GM23338 (cell line): ENCODE results near the gene NKX2-4. TPM values are rescaled to one million over a fixed set of nuclear protein-coding genes. Genes with fewer than 3 reads are reported as not detected.

Experiments
- ATAC-seq: fragments of 200-7000 bp; cut with Tn5 transposase; 3 replicates; pipeline ENCODE4 v1.9.1; 2020
- DNase-seq: peaks from one replicate; pipeline ENCODE4 v3.0.0-alpha.2; 2015; ENCODE audit warnings: low spot score
- H2AFZ ChIP-seq: fragments of 200-600 bp; sonication (generic); 2 replicates; pipeline ENCODE4 v1.8.0; 2016; ENCODE audit warnings: antibody characterized with exemption, mild to moderate bottlenecking, moderate library complexity
- H3F3A ChIP-seq: fragments of 200-600 bp; sonication (generic); replicated peaks from 2 replicates; pipeline ENCODE4 v1.8.0; 2017; ENCODE audit warnings: antibody characterized with exemption, mixed run types, low read depth
- H3K27ac ChIP-seq: fragments of 200-600 bp; sonication (generic); 2 replicates; pipeline ENCODE4 v1.6.1; 2016; ENCODE audit warnings: low read depth
- H3K27me3 ChIP-seq: fragments of 200-600 bp; sonication (generic); 2 replicates; pipeline ENCODE4 v1.8.0; 2016; ENCODE audit warnings: mild to moderate bottlenecking, mixed run types, moderate library complexity; ENCODE audit not compliant: insufficient read depth
- H3K36me3 ChIP-seq: fragments of 200-600 bp; sonication (generic); 2 replicates; pipeline ENCODE4 v1.8.0; 2016; ENCODE audit warnings: mild to moderate bottlenecking; ENCODE audit not compliant: insufficient read depth
- H3K4me1 ChIP-seq: fragments of 200-600 bp; sonication (generic); 2 replicates; pipeline ENCODE4 v1.8.0; 2016; ENCODE audit warnings: mild to moderate bottlenecking, moderate library complexity; ENCODE audit not compliant: insufficient read depth
- H3K4me2 ChIP-seq: fragments of 200-600 bp; sonication (generic); 2 replicates; pipeline ENCODE4 v1.7.1; 2017; ENCODE audit warnings: mixed run types
- H3K4me3 ChIP-seq: fragments of 200-600 bp; sonication (generic); 2 replicates; pipeline ENCODE4 v1.6.1; 2016; ENCODE audit warnings: mixed run types
- H3K79me2 ChIP-seq: fragments of 200-600 bp; sonication (generic); replicated peaks from 2 replicates; pipeline ENCODE4 v1.8.0; 2017; ENCODE audit warnings: mild to moderate bottlenecking; ENCODE audit not compliant: insufficient read depth
- H3K9me2 ChIP-seq: fragments of 200-600 bp; sonication (generic); 2 replicates; pipeline ENCODE4 v1.8.0; 2017; ENCODE audit not compliant: insufficient read depth
- H4K20me1 ChIP-seq: fragments of 200-600 bp; sonication (generic); replicated peaks from 2 replicates; pipeline ENCODE4 v1.8.0; 2017; ENCODE audit warnings: mild to moderate bottlenecking; ENCODE audit not compliant: insufficient read depth
- H3K27ac Mint-ChIP-seq: 2 replicates; pipeline ENCODE4 v1.8.0; 2020; ENCODE audit warnings: inconsistent platforms, mild to moderate bottlenecking, moderate library complexity, mixed read lengths
- H3K27me3 Mint-ChIP-seq: 3 replicates; pipeline ENCODE4 v1.8.0; 2022; ENCODE audit warnings: low read depth, mild to moderate bottlenecking, moderate library complexity, mixed read lengths, inconsistent platforms; ENCODE audit not compliant: insufficient read depth, poor library complexity
- H3K36me3 Mint-ChIP-seq: 3 replicates; pipeline ENCODE4 v1.8.0; 2021; ENCODE audit warnings: low read depth, mild to moderate bottlenecking, inconsistent platforms, moderate library complexity, mixed read lengths
- H3K4me1 Mint-ChIP-seq: 3 replicates; pipeline ENCODE4 v1.8.0; 2020; ENCODE audit warnings: mild to moderate bottlenecking, inconsistent platforms, mixed read lengths
- H3K4me3 Mint-ChIP-seq: 3 replicates; pipeline ENCODE4 v1.8.0; 2021; ENCODE audit warnings: moderate library complexity, mild to moderate bottlenecking, inconsistent platforms, mixed read lengths
- H3K9me3 Mint-ChIP-seq: 3 replicates; pipeline ENCODE4 v1.8.0; 2020; ENCODE audit warnings: moderate library complexity, mild to moderate bottlenecking, inconsistent platforms, mixed read lengths
- CREB1 ChIP-seq: fragments of 250-450 bp; sonication (Bioruptor Pico); IDR thresholded peaks from 2 replicates; pipeline ENCODE4 v1.5.0; 2020; ENCODE audit warnings: low read depth, mild to moderate bottlenecking, moderate library complexity
- ETS1 ChIP-seq: IDR thresholded peaks from 2 replicates; pipeline ENCODE4 v1.6.1; 2016; ENCODE audit warnings: antibody characterized with exemption
- EZH2 ChIP-seq: fragments of 200-600 bp; sonication (generic); IDR thresholded peaks from one replicate; pipeline ENCODE4 v1.8.0; 2017; ENCODE audit warnings: antibody characterized with exemption, mild to moderate bottlenecking, low read depth; ENCODE audit not compliant: unreplicated experiment
- EZH2phosphoT487 ChIP-seq: fragments of 200-600 bp; sonication (generic); IDR thresholded peaks from one replicate; pipeline ENCODE4 v1.8.1; 2018; ENCODE audit warnings: antibody characterized with exemption; ENCODE audit not compliant: unreplicated experiment
- JUNB ChIP-seq: IDR thresholded peaks from one replicate; pipeline ENCODE4 v1.6.1; 2016; ENCODE audit warnings: antibody characterized with exemption; ENCODE audit not compliant: unreplicated experiment
- NANOG ChIP-seq: IDR thresholded peaks from 2 replicates; pipeline ENCODE4 v1.6.1; 2016; ENCODE audit warnings: antibody characterized with exemption, borderline replicate concordance
- POLR2AphosphoS5 ChIP-seq: IDR thresholded peaks from 2 replicates; pipeline ENCODE4 v1.6.1; 2016; ENCODE audit warnings: antibody characterized with exemption, low read depth
- REST ChIP-seq: IDR thresholded peaks from one replicate; pipeline ENCODE4 v1.6.1; 2018; ENCODE audit warnings: antibody characterized with exemption; ENCODE audit not compliant: unreplicated experiment
- STAT1 ChIP-seq: IDR thresholded peaks from one replicate; pipeline ENCODE4 v1.6.1; 2016; ENCODE audit warnings: antibody characterized with exemption; ENCODE audit not compliant: unreplicated experiment
- ZNF114 ChIP-seq: fragments of 250-450 bp; sonication (Bioruptor Pico); IDR thresholded peaks from 2 replicates; pipeline ENCODE4 v1.5.0; 2020; ENCODE audit warnings: mild to moderate bottlenecking, moderate library complexity
- ZNF331 ChIP-seq: fragments of 250-450 bp; sonication (Bioruptor Pico); IDR thresholded peaks from 2 replicates; pipeline ENCODE4 v1.5.0; 2020; ENCODE audit warnings: low read depth, mild to moderate bottlenecking, moderate library complexity
- polyA plus RNA-seq: library from polyadenylated mRNA; unstranded; fragments of >200 nt; fragmentation: Nextera tagmentation; extraction: Ambion mirVana; gene quantifications from 2 replicates; pipeline ENCODE4 v1.2.1, GENCODE V29; 2016
- total RNA-seq: library from RNA; depleted of rRNA; stranded (reverse); fragments of >200 nt; shearing (Covaris generic); gene quantifications from 2 replicates; pipeline ENCODE4 v1.2.3, GENCODE V29; 2014
- TF ChIP-seq, protein P1 (sequence below): fragments of 250-450 bp; sonication (Bioruptor Pico); IDR thresholded peaks from 2 replicates; pipeline ENCODE4 v1.5.0; 2020; ENCODE audit warnings: mild to moderate bottlenecking, moderate library complexity
- TF ChIP-seq, protein P2 (sequence below), 2 experiments: fragments of 200-600 bp in 1 of 2; sonication (generic) in 1 of 2; conservative IDR thresholded peaks; 2 replicates each; pipeline versions ENCODE4 v1.5.1 to v1.6.1; 2016 to 2017; ENCODE audit warnings: antibody characterized with exemption in 2 of 2, low read depth in 2 of 2, mild to moderate bottlenecking in 2 of 2, moderate library complexity in 1 of 2

NKX2-4 gene
- total and polyA plus RNA-seq, 2 experiments from 2014 or later, result 0.61 to 2.1 TPM

DNA sequence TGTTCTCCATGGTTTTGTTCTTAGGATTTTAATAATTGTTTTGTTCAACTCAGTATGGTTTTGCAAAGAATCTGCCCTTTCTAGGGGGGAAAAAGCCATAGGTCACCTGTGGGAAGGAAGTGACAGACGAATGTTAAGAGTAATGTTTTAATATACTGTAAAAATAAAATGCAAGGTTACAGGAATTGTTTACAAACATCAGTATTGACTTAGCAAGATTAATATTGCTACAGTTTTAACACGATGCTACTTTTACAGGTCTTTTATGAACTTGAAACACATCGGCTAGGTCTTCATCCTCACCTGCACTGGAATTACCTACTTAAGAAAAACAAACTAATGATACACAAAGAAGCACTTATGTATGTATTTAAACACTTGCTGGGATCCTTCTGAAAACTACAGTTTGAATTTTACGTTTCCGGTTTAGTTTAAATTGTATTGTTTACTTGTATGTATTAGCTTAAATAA is 1.7 kb upstream of the NKX2-4 start:
- no peaks in the 10 kb centered on the region for H3K9me2 ChIP-seq
- TF ChIP-seq NANOG (no peak), ZNF331 (CRISPR knock-in tag) (no peak), ZNF114 (CRISPR knock-in tag) (no peak), EZH2phosphoT487 (no peak), STAT1 (no peak), JUNB (no peak), CREB1 (CRISPR knock-in tag) (no peak), ETS1 (no peak), POLR2AphosphoS5 (no peak), REST (no peak), EZH2 (no peak)
- TF ChIP-seq, protein P1, sequence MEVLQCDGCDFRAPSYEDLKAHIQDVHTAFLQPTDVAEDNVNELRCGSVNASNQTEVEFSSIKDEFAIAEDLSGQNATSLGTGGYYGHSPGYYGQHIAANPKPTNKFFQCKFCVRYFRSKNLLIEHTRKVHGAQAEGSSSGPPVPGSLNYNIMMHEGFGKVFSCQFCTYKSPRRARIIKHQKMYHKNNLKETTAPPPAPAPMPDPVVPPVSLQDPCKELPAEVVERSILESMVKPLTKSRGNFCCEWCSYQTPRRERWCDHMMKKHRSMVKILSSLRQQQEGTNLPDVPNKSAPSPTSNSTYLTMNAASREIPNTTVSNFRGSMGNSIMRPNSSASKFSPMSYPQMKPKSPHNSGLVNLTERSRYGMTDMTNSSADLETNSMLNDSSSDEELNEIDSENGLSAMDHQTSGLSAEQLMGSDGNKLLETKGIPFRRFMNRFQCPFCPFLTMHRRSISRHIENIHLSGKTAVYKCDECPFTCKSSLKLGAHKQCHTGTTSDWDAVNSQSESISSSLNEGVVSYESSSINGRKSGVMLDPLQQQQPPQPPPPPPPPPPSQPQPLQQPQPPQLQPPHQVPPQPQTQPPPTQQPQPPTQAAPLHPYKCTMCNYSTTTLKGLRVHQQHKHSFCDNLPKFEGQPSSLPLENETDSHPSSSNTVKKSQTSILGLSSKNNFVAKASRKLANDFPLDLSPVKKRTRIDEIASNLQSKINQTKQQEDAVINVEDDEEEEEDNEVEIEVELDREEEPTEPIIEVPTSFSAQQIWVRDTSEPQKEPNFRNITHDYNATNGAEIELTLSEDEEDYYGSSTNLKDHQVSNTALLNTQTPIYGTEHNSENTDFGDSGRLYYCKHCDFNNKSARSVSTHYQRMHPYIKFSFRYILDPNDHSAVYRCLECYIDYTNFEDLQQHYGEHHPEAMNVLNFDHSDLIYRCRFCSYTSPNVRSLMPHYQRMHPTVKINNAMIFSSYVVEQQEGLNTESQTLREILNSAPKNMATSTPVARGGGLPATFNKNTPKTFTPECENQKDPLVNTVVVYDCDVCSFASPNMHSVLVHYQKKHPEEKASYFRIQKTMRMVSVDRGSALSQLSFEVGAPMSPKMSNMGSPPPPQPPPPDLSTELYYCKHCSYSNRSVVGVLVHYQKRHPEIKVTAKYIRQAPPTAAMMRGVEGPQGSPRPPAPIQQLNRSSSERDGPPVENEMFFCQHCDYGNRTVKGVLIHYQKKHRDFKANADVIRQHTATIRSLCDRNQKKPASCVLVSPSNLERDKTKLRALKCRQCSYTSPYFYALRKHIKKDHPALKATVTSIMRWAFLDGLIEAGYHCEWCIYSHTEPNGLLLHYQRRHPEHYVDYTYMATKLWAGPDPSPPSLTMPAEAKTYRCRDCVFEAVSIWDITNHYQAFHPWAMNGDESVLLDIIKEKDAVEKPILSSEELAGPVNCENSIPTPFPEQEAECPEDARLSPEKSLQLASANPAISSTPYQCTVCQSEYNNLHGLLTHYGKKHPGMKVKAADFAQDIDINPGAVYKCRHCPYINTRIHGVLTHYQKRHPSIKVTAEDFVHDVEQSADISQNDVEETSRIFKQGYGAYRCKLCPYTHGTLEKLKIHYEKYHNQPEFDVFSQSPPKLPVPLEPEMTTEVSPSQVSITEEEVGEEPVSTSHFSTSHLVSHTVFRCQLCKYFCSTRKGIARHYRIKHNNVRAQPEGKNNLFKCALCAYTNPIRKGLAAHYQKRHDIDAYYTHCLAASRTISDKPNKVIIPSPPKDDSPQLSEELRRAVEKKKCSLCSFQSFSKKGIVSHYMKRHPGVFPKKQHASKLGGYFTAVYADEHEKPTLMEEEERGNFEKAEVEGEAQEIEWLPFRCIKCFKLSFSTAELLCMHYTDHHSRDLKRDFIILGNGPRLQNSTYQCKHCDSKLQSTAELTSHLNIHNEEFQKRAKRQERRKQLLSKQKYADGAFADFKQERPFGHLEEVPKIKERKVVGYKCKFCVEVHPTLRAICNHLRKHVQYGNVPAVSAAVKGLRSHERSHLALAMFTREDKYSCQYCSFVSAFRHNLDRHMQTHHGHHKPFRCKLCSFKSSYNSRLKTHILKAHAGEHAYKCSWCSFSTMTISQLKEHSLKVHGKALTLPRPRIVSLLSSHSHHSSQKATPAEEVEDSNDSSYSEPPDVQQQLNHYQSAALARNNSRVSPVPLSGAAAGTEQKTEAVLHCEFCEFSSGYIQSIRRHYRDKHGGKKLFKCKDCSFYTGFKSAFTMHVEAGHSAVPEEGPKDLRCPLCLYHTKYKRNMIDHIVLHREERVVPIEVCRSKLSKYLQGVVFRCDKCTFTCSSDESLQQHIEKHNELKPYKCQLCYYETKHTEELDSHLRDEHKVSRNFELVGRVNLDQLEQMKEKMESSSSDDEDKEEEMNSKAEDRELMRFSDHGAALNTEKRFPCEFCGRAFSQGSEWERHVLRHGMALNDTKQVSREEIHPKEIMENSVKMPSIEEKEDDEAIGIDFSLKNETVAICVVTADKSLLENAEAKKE, result no peak
- TF ChIP-seq, protein P2, sequence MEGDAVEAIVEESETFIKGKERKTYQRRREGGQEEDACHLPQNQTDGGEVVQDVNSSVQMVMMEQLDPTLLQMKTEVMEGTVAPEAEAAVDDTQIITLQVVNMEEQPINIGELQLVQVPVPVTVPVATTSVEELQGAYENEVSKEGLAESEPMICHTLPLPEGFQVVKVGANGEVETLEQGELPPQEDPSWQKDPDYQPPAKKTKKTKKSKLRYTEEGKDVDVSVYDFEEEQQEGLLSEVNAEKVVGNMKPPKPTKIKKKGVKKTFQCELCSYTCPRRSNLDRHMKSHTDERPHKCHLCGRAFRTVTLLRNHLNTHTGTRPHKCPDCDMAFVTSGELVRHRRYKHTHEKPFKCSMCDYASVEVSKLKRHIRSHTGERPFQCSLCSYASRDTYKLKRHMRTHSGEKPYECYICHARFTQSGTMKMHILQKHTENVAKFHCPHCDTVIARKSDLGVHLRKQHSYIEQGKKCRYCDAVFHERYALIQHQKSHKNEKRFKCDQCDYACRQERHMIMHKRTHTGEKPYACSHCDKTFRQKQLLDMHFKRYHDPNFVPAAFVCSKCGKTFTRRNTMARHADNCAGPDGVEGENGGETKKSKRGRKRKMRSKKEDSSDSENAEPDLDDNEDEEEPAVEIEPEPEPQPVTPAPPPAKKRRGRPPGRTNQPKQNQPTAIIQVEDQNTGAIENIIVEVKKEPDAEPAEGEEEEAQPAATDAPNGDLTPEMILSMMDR (conservative IDR thresholded peaks at IDR 0.05; ENCODE audit: low read depth in 2 of 2), result no peak
- no peak for DNase-seq
- H3K36me3 ChIP-seq, result no peaks in the 10 kb centered on the region
- peaks cover 14% of the 10 kb centered on the region for H3K4me1 ChIP-seq
- peaks cover 55% of the 10 kb centered on the region for H3K27me3 Mint-ChIP-seq
- H3K27ac Mint-ChIP-seq, result no peak overlapping the region
- peaks cover 85% of the 10 kb centered on the region for H3K27me3 ChIP-seq
- peaks cover 8% of the 10 kb centered on the region for H3K4me1 Mint-ChIP-seq
- no peak for ATAC-seq
- H2AFZ ChIP-seq, result no peak overlapping the region
- H3K9me3 Mint-ChIP-seq, result peaks cover 9% of the 10 kb centered on the region
- 0 out of 2 replicates have a peak, but pooled peaks cover 4% of the 10 kb centered on the region for H4K20me1 ChIP-seq
- no peak overlapping the region for H3K27ac ChIP-seq
- H3K79me2 ChIP-seq, result no peaks in the 10 kb centered on the region
- no peak overlapping the region for H3K4me3 ChIP-seq
- no peak overlapping the region for H3K4me3 Mint-ChIP-seq
- peaks cover 4% of the 10 kb centered on the region; the same call in 1 of the 3 replicates for H3K36me3 Mint-ChIP-seq
- H3F3A ChIP-seq, result no peaks in the 10 kb centered on the region
- no peak overlapping the region for H3K4me2 ChIP-seq
